Sigmoid colon (tissue), 7 donors: Measurements from ENCODE around the gene ETFBKMT. TPM values are rescaled to one million over a fixed set of nuclear protein-coding genes. Genes with fewer than 3 reads are reported as not detected.
"Not testable (repeated sequence)": the region's sequence is repeated elsewhere in the genome, so short reads cannot be mapped to it uniquely, and the experiment has no call there.

Experiments
- DNase-seq: peaks from one replicate; pipeline ENCODE4 v3.0.0-alpha.2; 2019
- H3K27ac ChIP-seq, 4 donors: fragments of 200-600 bp; sonication (generic); one replicate each; pipeline ENCODE4 v1.5.1; 2016 to 2019; ENCODE audit warnings: mild to moderate bottlenecking in 1 of 4
- H3K27me3 ChIP-seq, 3 donors: fragments of 200-600 bp; sonication (generic); one replicate each; pipeline ENCODE4 v1.5.1; 2019; ENCODE audit warnings: mild to moderate bottlenecking in 1 of 3
- H3K36me3 ChIP-seq, 4 donors: fragments of 200-600 bp; sonication (generic); one replicate each; pipeline ENCODE4 v1.5.1; 2016 to 2019
- H3K4me1 ChIP-seq, 4 donors: fragments of 200-600 bp; sonication (generic); one replicate each; pipeline ENCODE4 v1.5.1; 2017 to 2019
- H3K4me3 ChIP-seq, 4 donors: fragments of 200-600 bp; sonication (generic); one replicate each; pipeline ENCODE4 v1.5.1; 2017 to 2019; ENCODE audit warnings: mild to moderate bottlenecking in 2 of 4, moderate library complexity in 1 of 4
- H3K9me3 ChIP-seq, 4 donors: fragments of 200-600 bp in 3 of 4; sonication (generic) in 3 of 4; one replicate each; pipeline versions ENCODE4 v1.5.1 to v1.6.1; 2013 to 2019
- CTCF ChIP-seq, 4 experiments: fragments of 450-650 bp in 3 of 4; fragments of 200-600 bp in 1 of 4; IDR thresholded peaks; one replicate each; pipeline ENCODE4 v1.5.1; 2016 to 2019; ENCODE audit warnings: antibody characterized with exemption in 4 of 4, mild to moderate bottlenecking in 3 of 4, moderate library complexity in 2 of 4
- EP300 ChIP-seq, 4 donors: sonication (generic); formaldehyde crosslinking; IDR thresholded peaks; one replicate each; pipeline ENCODE4 v1.6.1; 2017; ENCODE audit warnings: antibody characterized with exemption in 4 of 4
- POLR2A ChIP-seq, 2 donors: fragments of 450-650 bp; IDR thresholded peaks; one replicate each; pipeline ENCODE4 v1.6.1; 2016; ENCODE audit warnings: antibody characterized with exemption in 2 of 2, mild to moderate bottlenecking in 2 of 2, moderate library complexity in 2 of 2
- POLR2AphosphoS5 ChIP-seq, 4 donors: sonication (generic); formaldehyde crosslinking; IDR thresholded peaks; one replicate each; pipeline ENCODE4 v1.6.1; 2017; ENCODE audit warnings: antibody characterized with exemption in 4 of 4
- WGBS, 2 donors: extraction: QIAGEN DNeasy Blood & Tissue Kit; methylation state at CpG; one replicate each; pipeline ENCODE4 v1.1.7; 2013; 5-methylcytosine and 5-hydroxymethylcytosine counted together
- intact Hi-C: fragments of 100-400 bp; cut with DNase I; formaldehyde crosslinking; loops from one replicate; pipeline ENCODE4 v1.15.1; 2023
- polyA plus RNA-seq, 3 donors: library from polyadenylated mRNA; stranded (reverse); fragments of 200-250 nt; gene quantifications; one replicate each; pipeline ENCODE4 v1.2.3, GENCODE V29; 2013
- total RNA-seq, 4 donors: library from RNA; depleted of rRNA; stranded (reverse); fragments of >200 nt; gene quantifications; one replicate each; pipeline ENCODE4 v1.1.0, GENCODE V29; 2016
- donor health status: healthy with polysubstance abuse.
- donor health status: Bipolar disorder and iron deficiency.
- donor health status: healthy.

ETFBKMT gene
- total and polyA plus RNA-seq, 7 donors: 1.2 to 4.4 (median 2.5) TPM

- DNase-seq: no peak
- TF ChIP-seq CTCF (IDR thresholded peaks at IDR 0.05) (no peak), EP300 (IDR thresholded peaks at IDR 0.05) (no peak), POLR2A (IDR thresholded peaks at IDR 0.05) (no peak), POLR2AphosphoS5 (IDR thresholded peaks at IDR 0.05) (no peak)
- Histone ChIP-seq H3K27ac (no peak overlapping the region), H3K36me3 (peaks cover 0 to 10% (median 3%) of the 10 kb centered on the region in 4 donors), H3K4me3 (no peak overlapping the region), H3K4me1 (no peaks in the 10 kb centered on the region), H3K27me3 (no peaks in the 10 kb centered on the region), H3K9me3 (no peaks in the 10 kb centered on the region)
- WGBS, 2 donors: 54 to 83% methylated on average over 5 of the region's 5 CpGs
- intact Hi-C loops: no loop called here
Measured at GRCh38 chr12:31715283-31715825, 55.9 kb downstream of the ETFBKMT start.

- WGBS, 2 donors: 97% methylated on average over 4 of the region's 4 CpGs
- DNase-seq, H3K9me3 ChIP-seq, H3K4me1 ChIP-seq, intact Hi-C loops, H3K27ac ChIP-seq, H3K4me3 ChIP-seq, H3K27me3 ChIP-seq: not testable (repeated sequence)
- H3K36me3 ChIP-seq: peaks cover 0 to 10% (median 3%) of the 10 kb centered on the region in 4 donors
Measured at GRCh38 chr12:31716998-31717397, 57.5 kb downstream of the ETFBKMT start.

GRCh38 chr12:31718542-31719198 lies 59.2 kb downstream of the ETFBKMT start:
- 96 to 97% methylated on average over 15 of the region's 15 CpGs for WGBS, 2 donors
- H3K27ac ChIP-seq, intact Hi-C loops, H3K4me3 ChIP-seq, H3K9me3 ChIP-seq, DNase-seq, H3K4me1 ChIP-seq, H3K27me3 ChIP-seq: not testable (repeated sequence)
- peaks cover 0 to 10% (median 3%) of the 10 kb centered on the region in 4 donors for H3K36me3 ChIP-seq

- Histone ChIP-seq H3K4me1 (peaks cover 0 to under 1% (median 0%) of the 10 kb centered on the region in 4 donors), H3K9me3 (no peaks in the 10 kb centered on the region), H3K27ac (no peak overlapping the region), H3K27me3 (no peaks in the 10 kb centered on the region), H3K4me3 (no peak overlapping the region), H3K36me3 (peaks cover 0 to 10% (median 3%) of the 10 kb centered on the region in 4 donors)
- no peak for DNase-seq
- TF ChIP-seq EP300 (IDR thresholded peaks at IDR 0.05) (no peak), POLR2A (IDR thresholded peaks at IDR 0.05) (no peak)
- intact Hi-C loops: no loop called here
- 90 to 97% methylated on average over 2 of the region's 2 CpGs for WGBS, 2 donors
Measured at GRCh38 chr12:31722580-31722979, 63.1 kb downstream of the ETFBKMT start.

Other genes with a start within 250 kb of the ETFBKMT start
- gene DENND5B, start 68.6 kb upstream of the ETFBKMT start, total RNA-seq: 10 to 100 TPM; 19.5 to 34.3 (median 23.2) TPM
- gene DENND5B, start 68.6 kb upstream of the ETFBKMT start, polyA plus RNA-seq: 1 to 10 TPM; 2.4 to 3.9 (median 3.7) TPM
- 10 to 100 TPM in 3 of 4 donors, 1 to 10 TPM in 1; 5.5 to 13.2 (median 11.0) TPM for gene AMN1, start 69.3 kb downstream of the ETFBKMT start, total RNA-seq
- gene AMN1, start 69.3 kb downstream of the ETFBKMT start, polyA plus RNA-seq: 10 to 100 TPM in 1 of 3 donors, 1 to 10 TPM in 2; 2.4 to 10.2 (median 5.5) TPM